Middle frontal gyrus (tissue), 1 donor: ENCODE results near the gene KRT34.
"Not testable (repeated sequence)": the region's sequence is repeated elsewhere in the genome, so short reads cannot be mapped to it uniquely, and the experiment has no call there.

Experiments used
- DNase-seq: peaks from one replicate; pipeline ENCODE4 v3.0.0-alpha.2; 2015; ENCODE audit warnings: low spot score; ENCODE audit errors: extremely low spot score

Gene KRT34

GRCh38 chr17:41404024-41404671 is 22.0 kb upstream of the KRT34 start:
- DNase-seq: no peak

- no peak for DNase-seq
These were observed 21.4 kb upstream of the KRT34 start for GRCh38 chr17:41403404-41404023.

DNA sequence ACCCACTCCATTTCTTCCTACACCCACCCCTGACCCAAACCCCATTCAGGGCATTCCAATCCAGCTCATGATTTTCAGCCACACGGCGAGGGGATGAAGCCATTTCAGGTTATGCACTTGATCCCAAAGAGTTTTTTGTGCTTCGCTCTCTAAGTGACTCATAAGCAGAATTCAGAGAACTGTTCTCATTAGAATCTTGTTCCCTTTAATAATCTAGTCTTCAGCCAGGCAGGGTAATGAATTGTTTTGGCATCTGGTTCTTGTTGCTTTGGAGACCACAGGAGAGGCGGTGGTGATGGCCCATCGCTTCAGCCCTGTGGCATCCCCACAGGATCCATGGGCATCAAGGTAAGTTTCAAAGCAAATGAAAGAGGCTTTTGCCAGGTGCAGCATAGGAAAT is 20.1 kb upstream of the KRT34 start:
- DNase-seq: no peak

- DNase-seq: no peak
These were observed 15.0 kb upstream of the KRT34 start, which contains the start of gene KRT31 for GRCh38 chr17:41396996-41397660. Gene KRT31 (minus strand): TSS chr17:41397608. CDS start chr17:41397539, 69 bp downstream.

GRCh38 chr17:41396340-41396739 is 14.2 kb upstream of the KRT34 start:
- DNase-seq: no peak

- DNase-seq: no peak
These were observed 13.5 kb upstream of the KRT34 start for GRCh38 chr17:41395611-41396010.

- not testable (repeated sequence) for DNase-seq
These were observed 12.9 kb upstream of the KRT34 start for GRCh38 chr17:41395044-41395443.

GRCh38 chr17:41394254-41394996 is 12.3 kb upstream of the KRT34 start:
- DNase-seq: no peak

DNA sequence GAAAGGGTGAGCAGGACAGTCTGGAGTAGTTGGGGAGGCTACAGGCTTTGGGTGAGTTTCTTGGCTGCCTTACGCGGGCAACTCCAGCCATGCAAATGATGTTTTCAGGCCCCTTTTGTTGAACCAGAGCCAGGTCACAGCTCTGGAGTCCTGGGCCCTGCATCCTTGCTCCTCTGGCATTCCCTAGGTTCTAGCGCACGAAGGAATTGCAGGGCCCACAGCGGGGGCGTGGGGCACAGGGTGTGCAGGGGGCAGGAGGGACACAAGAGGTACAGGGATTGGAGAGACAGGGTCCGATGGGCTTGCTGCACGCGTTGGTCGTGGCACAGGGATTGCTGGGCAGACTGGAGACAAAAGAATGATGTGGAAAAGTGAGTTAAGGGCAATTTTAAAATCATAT is 11.7 kb upstream of the KRT34 start:
- no peak for DNase-seq

DNA sequence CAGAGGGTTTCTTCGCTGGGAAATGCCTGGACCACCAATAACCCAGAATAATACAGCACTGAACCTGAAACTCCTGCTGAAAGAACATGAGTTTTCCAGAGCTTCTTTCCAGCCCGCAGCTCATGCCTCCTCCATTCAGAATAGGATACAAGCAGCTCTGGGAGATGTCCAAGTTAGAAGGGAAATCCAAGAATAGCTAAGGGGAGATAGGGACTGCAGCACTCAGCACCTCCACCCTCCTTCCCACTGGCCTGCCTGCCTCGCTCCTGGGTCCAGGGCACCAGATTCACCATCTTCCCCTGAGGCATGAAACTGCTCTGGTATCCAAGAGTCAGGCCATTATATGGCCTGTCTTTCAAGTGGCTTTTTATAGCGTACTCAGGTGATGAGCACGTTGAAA is 11.2 kb upstream of the KRT34 start:
- DNase-seq: no peak

DNA sequence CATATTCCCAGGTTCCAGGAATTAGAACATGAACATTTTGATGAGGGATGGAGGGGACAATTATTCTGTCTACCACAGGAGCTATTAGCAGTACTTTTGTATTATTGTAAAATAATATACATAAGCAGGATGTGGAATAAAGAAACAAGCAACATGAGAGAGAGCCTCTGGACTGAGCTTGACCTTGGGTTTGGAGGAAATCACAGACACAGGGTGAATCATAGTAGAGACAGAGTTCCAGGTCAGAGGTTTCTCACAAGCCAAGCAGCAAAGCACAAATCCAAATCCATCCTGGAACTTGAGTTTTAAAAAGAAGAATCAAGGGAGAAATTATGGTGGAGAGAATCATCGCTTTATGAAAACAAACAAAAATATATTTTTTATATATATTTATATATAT is 10.2 kb upstream of the KRT34 start:
- no peak for DNase-seq

DNA sequence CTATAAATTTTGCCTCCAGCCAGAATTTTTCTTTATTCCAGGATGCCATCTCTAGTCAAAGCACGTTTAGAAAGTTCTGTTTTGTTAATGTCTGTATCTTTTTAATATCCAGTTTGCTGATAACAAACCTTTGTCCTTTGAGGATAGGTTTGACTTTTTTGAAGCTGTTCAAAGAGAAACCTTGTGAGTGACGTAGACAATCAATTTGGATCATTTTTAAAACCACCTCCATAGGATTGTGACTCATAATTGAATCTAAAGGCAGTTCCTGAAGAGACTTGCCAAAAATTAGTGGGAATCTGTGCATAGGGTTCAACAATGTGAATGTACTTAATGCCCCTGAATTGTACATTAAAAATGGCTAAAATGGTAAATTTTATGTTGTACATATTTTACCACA is 9.4 kb upstream of the KRT34 start:
- no peak for DNase-seq

DNA sequence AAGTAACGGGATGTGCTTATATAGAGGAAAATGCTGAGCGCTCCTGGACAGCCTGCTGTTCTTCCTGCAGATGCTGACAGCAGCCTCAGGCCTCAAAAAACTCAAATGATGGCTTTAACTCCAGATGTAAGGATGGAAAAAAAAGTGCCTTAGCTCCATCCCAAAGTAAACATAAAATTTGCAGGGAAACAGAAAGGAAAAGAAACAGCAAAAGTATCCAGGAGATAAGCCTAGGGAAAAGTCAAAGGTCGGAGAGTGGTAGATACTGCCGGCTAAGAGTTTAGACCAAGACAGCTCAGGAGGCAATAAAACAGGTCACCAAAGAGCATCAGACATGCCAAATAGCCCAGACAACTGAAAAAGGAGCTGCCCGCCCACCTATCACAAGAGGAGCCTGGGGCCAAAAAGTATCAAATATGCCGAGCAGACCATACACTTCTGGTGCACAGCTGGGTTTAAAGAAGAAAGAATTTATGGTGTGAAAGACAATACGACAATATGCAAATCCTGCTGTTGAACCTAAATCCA is 8.4 kb upstream of the KRT34 start:
- DNase-seq: no peak

- no peak for DNase-seq
These were observed 5.6 kb upstream of the KRT34 start for GRCh38 chr17:41387670-41388069.

- DNase-seq: no peak
These were observed 4.1 kb upstream of the KRT34 start for GRCh38 chr17:41386227-41386626.

DNA sequence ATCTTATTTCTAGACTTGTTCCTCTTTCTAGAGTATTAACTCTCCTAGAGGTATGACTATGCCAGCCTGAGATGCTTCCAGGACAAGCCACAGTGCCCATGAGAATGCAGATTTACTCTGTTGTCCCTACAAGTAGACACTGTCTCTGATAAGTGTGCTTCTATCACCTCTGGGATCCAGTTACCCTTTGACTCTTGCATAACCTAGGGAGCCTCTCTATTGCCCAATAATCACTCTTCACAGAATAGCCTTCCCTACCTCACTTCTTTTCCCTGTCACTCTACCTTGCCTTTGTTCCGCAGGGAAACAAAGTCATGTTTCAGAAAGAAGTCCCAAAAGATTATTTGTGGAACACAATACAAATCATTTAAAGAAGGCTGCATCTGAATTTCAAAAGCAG is 1.6 kb upstream of the KRT34 start:
- no peak for DNase-seq

DNA sequence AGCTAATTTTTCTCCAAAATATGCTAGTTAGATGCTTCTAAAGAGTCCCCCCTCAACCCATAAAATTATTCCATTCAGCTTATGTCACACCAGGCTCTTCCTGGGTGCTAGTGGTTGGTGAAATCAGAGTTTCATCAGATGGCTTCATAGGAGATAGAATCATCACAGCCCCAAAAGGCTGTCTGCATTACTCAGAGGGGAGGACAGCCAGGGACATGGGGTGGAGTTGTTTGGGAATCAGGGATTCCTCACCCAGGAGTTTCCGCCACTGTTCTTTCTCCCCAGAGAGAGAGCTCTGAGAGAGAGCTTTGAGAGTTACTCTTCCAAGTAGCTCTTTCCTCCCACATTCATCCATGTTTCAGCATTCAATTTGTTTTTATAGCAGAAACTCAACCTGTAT is 288 bp upstream of the KRT34 start:
- no peak for DNase-seq

- not testable (repeated sequence) for DNase-seq
These were observed 2.0 kb downstream of the KRT34 start for GRCh38 chr17:41380091-41380490.

DNA sequence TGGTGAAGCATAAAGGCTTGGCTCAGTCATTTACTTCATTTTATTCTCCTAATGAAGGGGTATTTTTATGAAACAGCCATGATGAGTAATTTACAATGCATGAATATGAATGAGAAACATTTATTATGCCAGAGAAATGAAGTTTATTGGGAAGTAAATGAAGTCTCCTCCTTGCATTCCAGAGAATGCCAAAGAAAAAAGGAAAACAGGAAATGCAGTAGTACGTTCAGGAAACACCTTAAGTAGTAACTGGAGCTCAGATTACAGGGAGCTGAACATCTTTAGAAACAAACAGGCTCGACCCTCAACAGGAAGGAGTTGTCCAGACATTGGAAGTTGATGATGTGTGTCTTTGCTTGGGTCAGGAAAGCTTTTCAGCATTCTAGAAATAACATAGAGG is 4.6 kb downstream of the KRT34 start:
- no peak for DNase-seq

- DNase-seq: no peak
These were observed 12.4 kb downstream of the KRT34 start, which contains the start of gene KRT33B for GRCh38 chr17:41369713-41370112. Gene KRT33B (minus strand): TSS chr17:41369813. CDS start chr17:41369750, 63 bp downstream.

DNA sequence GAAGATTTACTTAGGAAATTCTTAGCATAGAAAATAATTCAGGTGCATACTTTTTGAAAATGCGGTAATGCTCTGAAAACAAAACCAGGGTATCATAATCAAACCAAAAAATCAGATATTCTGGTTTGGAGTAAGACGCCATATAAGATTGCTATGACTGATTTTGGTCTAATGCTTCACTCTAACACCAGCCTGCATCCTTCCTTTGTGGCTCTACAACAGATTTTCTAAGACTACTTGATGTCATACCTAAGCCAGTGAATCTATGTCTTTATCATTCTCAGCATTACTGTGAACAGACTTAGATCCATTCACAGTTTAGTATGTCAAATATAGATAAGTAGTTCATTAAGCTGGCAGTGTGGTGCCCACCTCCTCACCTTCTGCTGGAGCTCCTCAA is 13.1 kb downstream of the KRT34 start:
- no peak for DNase-seq
